Measurements from ENCODE around the gene FZD7.

DNA sequence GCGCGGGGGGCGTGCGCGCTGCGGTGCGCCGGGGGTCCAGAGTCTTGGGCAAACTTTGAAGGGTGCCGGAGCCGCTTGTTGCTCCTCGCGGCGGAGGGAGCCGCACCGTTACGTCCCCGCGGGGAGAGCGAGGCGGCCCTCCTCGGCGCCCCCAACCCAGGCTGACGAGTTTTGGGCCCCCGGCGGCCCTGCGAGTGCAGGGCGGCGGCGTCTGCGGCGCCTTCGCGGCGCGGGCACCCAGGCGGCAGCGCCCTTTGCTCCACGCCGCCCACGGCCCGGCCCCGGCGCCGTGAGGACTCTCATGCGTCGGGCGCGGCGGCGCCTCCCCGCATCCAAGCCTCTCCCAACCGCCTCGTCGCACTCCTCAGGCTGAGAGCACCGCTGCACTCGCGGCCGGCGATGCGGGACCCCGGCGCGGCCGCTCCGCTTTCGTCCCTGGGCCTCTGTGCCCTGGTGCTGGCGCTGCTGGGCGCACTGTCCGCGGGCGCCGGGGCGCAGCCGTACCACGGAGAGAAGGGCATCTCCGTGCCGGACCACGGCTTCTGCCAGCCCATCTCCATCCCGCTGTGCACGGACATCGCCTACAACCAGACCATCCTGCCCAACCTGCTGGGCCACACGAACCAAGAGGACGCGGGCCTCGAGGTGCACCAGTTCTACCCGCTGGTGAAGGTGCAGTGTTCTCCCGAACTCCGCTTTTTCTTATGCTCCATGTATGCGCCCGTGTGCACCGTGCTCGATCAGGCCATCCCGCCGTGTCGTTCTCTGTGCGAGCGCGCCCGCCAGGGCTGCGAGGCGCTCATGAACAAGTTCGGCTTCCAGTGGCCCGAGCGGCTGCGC, 814 bp downstream of the FZD7 start:
- TF ChIP-seq EZH2phosphoT487 (IDR thresholded peaks at IDR 0.05) (no peak), EZH2 (IDR thresholded peaks at IDR 0.05) (no peak)
- TF ChIP-seq, protein P1, sequence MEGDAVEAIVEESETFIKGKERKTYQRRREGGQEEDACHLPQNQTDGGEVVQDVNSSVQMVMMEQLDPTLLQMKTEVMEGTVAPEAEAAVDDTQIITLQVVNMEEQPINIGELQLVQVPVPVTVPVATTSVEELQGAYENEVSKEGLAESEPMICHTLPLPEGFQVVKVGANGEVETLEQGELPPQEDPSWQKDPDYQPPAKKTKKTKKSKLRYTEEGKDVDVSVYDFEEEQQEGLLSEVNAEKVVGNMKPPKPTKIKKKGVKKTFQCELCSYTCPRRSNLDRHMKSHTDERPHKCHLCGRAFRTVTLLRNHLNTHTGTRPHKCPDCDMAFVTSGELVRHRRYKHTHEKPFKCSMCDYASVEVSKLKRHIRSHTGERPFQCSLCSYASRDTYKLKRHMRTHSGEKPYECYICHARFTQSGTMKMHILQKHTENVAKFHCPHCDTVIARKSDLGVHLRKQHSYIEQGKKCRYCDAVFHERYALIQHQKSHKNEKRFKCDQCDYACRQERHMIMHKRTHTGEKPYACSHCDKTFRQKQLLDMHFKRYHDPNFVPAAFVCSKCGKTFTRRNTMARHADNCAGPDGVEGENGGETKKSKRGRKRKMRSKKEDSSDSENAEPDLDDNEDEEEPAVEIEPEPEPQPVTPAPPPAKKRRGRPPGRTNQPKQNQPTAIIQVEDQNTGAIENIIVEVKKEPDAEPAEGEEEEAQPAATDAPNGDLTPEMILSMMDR (IDR thresholded peaks at IDR 0.05) = no peak

Measured in neural progenitor cell (in vitro differentiated cells).